Liver (tissue), 3 donors: Measurements from ENCODE around the gene KLHDC3.

Source experiments
- EGR1 ChIP-seq, 2 donors: IDR thresholded peaks; 2 replicates each; pipeline ENCODE4 v1.6.1; 2016 to 2018; ENCODE audit warnings: antibody characterized with exemption in 2 of 2, low read depth in 2 of 2
- JUND ChIP-seq, 2 donors: IDR thresholded peaks; 2 replicates each; pipeline ENCODE4 v1.6.1; 2016; ENCODE audit warnings: antibody characterized with exemption in 2 of 2
- TF ChIP-seq, protein P1 (sequence below): fragments of 150-350 bp; IDR thresholded peaks from 2 replicates; pipeline ENCODE4 v1.5.1; 2017; ENCODE audit warnings: improper control_type of control experiment, low read depth, low read length; ENCODE audit not compliant: missing input control
- TF ChIP-seq, protein P2 (sequence below): IDR thresholded peaks from 2 replicates; pipeline ENCODE4 v1.6.1; 2016; ENCODE audit warnings: antibody characterized with exemption, mild to moderate bottlenecking
- TF ChIP-seq, protein P3 (sequence below): IDR thresholded peaks from 2 replicates; pipeline ENCODE4 v1.6.1; 2016; ENCODE audit warnings: antibody characterized with exemption
- donor health status: healthy.
- donor health status: healthy.

DNA sequence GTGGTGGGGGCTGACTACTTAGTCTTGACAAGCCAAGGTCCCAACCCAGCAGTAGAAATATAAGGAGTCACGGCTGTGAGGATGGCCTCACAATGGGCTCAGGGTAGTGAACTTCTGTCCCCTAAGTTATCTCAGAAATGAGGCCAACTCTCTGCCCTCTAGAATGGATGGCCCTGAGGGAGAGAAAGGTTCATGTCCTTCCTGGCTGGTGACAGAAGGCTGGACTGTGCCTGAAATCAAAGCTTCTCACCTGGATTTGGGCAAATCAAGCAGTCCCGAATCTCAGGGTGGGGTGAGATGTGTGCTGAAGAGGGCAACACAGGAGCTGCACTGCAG, 20.1 kb downstream of the KLHDC3 start:
- TF ChIP-seq, protein P1, sequence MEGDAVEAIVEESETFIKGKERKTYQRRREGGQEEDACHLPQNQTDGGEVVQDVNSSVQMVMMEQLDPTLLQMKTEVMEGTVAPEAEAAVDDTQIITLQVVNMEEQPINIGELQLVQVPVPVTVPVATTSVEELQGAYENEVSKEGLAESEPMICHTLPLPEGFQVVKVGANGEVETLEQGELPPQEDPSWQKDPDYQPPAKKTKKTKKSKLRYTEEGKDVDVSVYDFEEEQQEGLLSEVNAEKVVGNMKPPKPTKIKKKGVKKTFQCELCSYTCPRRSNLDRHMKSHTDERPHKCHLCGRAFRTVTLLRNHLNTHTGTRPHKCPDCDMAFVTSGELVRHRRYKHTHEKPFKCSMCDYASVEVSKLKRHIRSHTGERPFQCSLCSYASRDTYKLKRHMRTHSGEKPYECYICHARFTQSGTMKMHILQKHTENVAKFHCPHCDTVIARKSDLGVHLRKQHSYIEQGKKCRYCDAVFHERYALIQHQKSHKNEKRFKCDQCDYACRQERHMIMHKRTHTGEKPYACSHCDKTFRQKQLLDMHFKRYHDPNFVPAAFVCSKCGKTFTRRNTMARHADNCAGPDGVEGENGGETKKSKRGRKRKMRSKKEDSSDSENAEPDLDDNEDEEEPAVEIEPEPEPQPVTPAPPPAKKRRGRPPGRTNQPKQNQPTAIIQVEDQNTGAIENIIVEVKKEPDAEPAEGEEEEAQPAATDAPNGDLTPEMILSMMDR, result no peak
- no peak for TF ChIP-seq EGR1 (IDR thresholded peaks at IDR 0.05; ENCODE audit: low read depth in 2 of 2)
- TF ChIP-seq, protein P2, sequence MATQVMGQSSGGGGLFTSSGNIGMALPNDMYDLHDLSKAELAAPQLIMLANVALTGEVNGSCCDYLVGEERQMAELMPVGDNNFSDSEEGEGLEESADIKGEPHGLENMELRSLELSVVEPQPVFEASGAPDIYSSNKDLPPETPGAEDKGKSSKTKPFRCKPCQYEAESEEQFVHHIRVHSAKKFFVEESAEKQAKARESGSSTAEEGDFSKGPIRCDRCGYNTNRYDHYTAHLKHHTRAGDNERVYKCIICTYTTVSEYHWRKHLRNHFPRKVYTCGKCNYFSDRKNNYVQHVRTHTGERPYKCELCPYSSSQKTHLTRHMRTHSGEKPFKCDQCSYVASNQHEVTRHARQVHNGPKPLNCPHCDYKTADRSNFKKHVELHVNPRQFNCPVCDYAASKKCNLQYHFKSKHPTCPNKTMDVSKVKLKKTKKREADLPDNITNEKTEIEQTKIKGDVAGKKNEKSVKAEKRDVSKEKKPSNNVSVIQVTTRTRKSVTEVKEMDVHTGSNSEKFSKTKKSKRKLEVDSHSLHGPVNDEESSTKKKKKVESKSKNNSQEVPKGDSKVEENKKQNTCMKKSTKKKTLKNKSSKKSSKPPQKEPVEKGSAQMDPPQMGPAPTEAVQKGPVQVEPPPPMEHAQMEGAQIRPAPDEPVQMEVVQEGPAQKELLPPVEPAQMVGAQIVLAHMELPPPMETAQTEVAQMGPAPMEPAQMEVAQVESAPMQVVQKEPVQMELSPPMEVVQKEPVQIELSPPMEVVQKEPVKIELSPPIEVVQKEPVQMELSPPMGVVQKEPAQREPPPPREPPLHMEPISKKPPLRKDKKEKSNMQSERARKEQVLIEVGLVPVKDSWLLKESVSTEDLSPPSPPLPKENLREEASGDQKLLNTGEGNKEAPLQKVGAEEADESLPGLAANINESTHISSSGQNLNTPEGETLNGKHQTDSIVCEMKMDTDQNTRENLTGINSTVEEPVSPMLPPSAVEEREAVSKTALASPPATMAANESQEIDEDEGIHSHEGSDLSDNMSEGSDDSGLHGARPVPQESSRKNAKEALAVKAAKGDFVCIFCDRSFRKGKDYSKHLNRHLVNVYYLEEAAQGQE, result no peak
- TF ChIP-seq, protein P3, sequence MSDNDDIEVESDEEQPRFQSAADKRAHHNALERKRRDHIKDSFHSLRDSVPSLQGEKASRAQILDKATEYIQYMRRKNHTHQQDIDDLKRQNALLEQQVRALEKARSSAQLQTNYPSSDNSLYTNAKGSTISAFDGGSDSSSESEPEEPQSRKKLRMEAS, result no peak
- TF ChIP-seq JUND (IDR thresholded peaks at IDR 0.05), result no peak
